GM21723 (cell line): ENCODE data around the gene C19orf25.
A peak's percentile ranks its signal among the peaks of the same experiment; 100 is the strongest.
"Not testable (repeated sequence)": the region's sequence is repeated elsewhere in the genome, so short reads cannot be mapped to it uniquely, and the experiment has no call there.

Experiments
- ATAC-seq: cut with Tn5 transposase; IDR thresholded peaks from one replicate; pipeline ENCODE4 v1.9.1; 2021; ENCODE audit warnings: mild to moderate bottlenecking, moderate library complexity; ENCODE audit not compliant: unreplicated experiment

C19orf25 gene

DNA sequence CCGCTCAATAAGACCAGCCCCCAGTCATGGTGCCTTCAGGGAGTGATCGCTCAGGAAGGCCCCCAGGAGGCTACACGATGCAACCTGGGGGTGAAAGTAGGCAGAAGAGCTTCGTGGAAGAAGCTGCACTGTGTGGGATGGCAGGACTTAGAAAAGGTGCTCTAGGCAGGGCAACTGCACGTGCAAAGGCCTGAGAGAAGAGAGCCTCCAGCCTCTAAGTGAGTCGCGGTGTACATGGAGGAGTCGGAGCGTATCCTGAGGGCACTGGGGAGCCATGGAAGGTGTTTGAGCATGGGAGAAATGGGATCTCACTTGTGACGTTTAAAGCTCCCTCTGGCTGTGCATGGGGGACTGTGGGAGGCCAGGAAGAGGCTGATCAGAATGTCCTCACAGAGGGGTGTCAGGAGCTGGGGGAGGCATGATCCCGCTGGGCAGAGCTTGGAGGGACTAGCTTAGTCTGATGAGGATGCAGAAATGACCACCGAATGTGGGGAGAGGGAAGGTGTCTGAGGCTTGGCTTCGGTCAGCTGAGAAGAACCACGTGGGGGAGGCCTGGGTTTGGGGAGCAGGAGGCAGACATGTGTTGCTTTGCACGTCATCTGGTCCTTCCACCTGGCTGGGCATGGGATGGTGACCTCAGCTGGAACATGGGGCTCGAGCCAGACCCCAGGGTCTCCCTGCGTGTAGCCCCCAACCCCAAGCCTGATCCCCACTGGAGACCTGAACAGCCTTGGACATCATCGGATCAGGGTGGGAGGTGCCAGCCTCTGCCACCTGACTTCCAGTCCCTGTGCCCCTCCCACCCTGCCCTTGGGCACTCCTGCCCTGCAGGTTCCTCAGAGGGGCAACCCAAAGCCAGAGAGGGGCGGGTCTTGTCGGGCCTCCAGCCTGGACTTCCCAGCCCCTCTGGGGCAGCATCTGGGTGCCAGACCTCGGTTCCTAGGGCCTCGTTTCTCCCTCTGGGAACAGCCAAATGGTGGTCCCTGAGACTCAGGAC, 28.0 kb downstream of the C19orf25 start:
- no peak for ATAC-seq

DNA sequence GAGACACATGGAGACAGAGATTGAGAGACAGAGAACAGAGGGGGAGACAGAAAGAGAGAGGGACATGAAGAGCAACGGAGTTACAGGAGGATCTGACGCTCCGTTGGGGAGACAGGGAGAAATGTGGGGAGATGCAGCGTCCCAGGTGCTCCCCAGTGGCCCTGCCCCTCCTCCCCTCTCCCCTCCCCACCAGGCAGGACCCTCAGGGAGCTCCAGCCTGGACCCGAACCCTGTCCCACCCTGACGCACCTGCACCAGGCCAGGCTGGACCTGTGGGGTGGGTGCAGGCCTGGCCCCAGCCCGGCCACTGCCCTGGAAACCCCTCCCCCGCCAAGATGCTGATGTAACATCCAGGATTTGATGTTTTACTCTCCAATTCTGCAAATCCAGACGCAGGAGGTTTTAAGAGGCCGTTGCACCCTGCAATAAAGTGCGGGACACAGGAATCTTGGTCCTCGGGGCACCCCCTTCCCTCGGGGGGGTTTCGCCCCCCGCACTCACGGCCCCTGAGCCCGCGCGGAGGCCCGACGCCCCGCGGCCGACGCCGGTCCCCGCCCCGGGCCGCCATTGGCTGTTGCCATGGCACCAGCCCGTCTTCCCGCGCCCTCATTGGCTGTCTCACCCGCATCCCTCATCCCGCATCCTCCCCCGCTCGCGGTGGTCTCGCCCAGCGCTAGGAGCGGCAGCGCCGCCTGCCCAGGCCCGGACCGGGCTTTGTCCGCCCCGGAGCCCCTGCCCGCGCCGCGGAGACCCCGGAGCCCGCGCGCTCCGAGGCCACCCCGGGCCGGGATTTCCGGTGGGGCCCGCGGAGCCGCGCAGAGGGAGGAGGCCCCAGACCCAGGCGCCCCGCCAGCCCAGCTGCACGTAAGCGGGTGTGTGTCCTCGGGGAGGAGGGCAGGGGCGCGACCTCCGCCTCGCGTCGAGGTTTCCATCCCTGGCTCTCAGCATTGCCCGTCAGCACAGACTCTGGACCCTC, 29.3 kb downstream of the C19orf25 start, which contains the start of gene APC2:
Gene APC2 (plus strand): TSS at position 655 of the 976 bp plus-strand sequence. CDS start 2,881 bp downstream, outside the sequence.
- ATAC-seq = no peak

DNA sequence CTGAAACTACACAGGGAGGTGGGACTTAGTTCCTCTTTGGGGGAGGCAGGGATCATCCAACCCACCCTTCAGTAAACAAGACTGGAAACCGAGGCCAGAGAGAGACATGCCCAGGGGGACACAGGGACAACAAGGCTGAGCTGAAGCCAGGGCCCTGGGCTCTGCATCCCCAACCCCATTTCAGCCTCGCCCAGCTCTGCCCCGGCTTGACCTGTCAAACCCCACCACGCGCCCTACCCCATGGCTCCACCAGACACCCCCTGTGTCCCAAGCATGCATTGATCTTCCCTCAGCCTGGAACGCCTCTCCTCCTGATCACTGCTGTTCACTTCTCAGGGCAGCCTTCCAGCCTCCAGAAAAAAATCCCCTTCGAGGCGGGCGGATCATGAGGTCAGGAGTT, 31.1 kb downstream of the C19orf25 start:
- ATAC-seq = no peak

DNA sequence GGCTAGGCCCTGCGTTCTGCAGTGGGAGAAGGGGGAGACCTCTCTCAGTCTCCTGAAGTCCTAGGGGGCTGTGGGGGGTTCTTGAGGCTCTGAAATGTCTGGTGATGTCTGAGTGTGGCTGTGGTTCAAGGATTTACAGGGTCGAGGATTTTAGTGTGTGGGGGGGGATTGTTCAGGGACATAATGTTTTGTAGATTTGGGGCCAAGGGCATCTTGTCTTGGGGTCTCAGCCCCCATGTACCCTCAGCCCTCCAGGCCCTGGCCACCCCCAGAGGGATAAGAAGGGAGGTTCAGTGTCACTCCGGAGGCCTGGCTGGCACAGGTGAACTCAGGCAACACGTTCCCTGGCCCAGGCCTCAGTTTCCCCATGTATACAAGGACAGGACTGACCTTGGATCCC, 31.5 kb downstream of the C19orf25 start:
- no peak for ATAC-seq

DNA sequence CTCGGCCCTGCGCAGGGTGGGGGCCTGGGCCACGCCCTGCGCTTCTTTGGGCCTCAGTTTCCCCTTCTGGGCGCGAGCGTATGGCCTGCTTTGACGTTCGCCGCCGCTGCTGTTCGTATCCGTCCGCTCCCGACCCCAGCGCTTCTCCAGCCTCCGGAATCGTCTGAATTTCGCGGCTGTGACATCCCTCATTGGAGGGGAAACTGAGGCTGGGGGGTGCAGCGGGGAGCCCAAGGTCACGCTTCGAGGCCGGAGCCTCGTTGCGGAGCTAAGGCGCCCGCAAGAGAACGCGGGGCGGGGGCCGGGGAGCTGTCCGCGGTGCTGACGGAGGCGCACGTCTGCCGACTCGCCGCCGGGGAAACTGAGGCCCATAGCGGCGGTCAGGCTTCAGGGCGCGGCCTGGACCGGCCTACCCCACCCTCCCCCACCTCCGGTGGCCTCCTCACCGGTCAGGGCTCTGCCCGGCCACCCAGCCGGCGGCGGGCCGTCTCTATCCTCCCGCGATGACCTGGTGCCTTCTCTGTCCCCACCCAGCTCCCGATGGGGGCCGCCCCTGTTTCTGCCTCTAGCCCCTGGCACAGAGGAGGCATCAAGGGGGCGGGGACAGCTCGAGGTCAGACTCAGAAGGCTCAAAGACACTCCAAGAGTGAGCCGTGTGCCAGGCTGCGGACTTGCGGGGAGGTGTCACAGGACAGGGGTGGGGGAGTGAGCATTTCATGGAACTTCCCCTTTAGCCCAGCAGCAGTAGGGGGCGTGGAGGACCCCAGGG, 32.1 kb downstream of the C19orf25 start:
- no peak for ATAC-seq

DNA sequence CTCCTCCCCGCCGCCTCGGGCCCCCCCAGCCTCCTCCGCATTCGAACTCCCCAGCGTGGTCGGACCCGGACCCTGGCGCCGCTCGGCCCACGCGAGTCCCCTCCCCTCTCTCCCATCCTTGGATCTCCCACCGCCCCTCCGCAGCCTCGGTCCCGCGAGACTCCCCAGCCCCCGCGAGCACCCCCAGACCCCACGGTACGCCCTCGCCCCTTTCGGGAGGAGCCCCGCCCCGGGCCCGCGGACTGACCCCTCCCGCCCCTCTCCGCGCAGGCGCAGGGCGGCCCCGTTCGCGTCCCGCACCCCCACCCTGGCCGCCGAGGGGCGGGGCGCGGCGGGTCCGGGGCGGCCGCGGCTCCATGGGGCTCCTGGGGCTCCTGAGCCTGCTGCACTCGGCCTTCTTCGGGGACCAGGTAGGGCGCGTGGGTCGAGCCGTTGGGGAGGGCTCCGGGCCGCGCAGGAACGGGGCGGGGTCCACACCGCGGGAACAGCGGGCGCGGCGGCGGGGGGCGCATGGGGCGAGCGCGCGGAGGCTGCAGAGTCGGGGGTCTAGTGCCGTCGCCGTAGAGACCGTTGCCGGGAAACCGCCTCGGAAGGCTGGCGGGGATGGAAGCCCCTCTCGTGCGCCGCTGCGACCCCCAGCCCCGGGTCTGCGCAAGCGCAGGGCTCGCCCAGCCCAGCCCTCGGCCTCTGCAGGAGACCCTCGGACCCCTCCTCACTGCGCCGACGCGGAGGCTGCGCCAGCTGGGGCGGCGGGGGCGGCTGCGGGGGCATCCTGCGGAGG, 32.9 kb downstream of the C19orf25 start:
- ATAC-seq = no peak

DNA sequence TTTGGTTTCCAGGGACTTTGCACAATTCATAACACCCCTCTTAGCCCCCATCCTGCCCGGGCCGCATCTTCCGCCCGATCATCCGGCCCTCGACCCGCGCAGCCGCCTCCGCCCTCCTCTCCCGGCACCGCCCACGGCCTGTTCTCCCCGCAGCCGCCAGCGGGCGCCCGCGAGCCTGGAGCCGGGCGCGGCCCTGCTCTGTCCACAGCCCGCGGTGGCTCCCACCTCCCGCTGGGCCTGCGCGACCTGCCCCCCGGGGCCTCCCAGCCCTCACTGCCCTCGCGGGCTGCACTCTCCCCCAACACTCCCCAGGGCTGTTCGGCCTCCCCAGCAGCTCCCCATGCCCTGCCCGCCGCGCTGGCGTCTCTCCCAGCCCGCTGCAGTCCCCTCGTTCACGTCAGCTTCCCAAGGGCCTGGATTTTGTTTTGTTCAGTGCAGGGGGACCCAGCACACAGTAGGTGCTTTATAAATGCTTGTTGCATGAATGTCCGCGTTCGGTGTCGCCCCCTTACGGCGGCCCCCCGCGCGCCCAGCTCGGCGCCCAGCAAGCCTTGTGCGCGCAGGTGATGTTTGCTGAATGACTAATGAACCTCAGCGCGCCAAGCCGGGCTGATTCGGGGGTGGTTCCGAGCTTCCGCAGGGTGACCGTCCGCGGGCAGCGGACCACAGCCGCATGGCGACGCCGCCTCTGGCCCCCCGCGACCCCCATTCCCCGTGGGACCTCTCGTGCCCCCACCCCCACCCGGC, 33.7 kb downstream of the C19orf25 start:
- ATAC-seq = peak; percentile 71

DNA sequence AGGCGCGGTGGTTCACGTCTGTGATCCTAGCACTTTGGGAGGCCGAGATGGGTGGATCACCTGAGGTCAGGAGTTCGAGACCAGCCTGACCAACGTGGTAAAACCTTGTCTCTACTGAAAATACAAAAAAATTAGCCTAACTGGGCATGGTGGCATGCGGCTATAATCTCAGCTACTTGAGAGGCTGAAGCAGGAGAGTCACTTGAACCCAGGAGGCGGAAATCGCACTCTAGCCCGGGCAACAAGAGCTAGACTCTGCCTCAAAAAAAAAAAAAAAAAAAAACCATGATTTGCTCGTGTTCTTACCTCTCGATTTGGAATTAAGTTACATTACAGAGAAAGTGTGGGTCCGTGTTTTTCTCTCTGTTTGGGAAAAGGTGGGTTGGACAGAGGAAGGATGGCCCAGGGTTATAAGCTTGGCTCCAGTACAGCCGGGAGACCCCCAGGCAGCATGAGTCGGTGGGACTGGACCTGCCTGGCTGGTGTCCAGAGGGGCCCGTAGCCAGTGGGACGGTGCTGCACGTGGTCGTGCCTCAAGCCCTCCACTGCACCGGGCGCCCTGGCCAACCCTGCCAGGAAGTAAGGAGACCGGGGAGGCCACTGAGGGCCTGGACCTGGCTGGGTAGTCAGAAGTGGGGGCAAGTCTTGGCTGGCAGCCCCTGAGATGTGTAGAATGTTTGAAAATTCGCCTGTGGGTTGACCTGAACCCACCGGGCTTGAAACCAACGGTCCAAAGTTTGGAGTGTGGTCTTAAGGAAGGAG, 37.2 kb downstream of the C19orf25 start:
- no peak for ATAC-seq

DNA sequence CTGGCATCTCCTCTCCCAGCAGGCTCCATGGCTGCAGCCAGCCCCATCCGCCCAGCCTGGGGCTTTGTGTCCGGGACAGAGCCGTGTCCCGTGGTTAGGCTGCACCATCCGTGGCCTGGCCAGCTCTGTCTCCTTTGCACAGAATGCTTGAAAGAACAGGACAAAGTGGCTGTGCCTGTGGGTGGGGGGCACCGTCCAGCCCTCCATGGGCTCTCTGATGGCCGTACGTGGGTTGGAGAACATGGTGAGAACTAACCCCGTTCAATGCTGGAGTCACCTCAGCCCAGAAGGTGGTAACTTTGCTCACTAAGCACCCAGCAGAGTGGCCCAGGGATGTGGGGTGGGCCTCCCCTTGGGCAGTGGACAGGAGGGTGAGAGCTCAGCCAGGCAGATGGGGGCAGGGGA, 38.0 kb downstream of the C19orf25 start:
- no peak for ATAC-seq

DNA sequence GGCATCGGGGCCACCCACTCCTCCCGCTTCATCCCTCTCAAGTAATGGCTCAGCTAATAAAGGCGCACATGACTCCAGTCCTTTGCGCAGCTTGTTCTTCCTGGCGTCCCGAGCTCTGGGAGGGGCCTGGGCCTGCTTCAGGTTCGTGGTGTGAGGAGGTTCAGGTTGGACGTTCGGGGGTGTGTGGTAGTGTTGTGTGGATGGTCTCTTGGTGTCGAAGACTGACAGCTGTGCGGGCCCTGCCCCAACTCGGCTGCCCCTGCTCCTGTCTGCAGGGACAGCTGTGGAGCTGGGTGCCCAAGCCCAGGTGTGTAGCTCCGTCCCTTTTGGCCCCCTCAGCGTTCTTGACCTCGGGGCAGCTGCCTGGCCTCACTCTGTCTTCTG, 38.6 kb downstream of the C19orf25 start:
- no peak for ATAC-seq

DNA sequence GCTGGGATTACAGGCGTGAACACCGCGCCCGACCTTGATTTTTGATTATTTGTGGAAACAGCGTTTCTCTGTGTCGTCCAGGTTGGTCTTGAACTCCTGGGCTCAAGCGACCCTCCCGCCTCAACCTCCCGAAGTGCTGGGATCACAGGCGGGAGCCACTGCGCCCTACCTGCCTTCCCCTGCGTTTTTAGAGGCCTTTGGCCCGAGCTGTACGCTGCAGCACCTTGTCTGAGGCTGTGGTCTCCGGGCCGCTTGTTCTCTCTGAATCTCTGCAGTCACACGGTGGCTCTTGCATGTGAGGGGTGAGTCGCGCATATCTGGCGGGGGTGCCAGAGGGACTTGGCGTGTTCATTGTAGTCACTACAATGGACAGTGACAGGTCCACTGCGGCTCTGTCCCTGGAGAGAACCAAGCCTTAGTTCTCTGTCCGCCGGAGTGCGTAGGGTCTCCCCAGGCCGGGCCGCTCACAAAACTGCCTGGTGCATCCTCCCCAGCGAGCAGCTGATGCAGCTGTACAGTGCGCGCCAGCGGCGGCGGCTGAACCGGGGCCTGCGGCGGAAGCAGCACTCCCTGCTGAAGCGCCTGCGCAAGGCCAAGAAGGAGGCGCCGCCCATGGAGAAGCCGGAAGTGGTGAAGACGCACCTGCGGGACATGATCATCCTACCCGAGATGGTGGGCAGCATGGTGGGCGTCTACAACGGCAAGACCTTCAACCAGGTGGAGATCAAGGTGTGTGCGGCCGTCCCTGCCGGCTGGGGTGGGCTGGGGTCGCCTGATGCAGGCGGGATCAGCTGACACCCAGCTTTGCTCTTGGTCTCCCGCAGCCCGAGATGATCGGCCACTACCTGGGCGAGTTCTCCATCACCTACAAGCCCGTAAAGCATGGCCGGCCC, 39.2 kb downstream of the C19orf25 start:
- ATAC-seq = not testable (repeated sequence)

DNA sequence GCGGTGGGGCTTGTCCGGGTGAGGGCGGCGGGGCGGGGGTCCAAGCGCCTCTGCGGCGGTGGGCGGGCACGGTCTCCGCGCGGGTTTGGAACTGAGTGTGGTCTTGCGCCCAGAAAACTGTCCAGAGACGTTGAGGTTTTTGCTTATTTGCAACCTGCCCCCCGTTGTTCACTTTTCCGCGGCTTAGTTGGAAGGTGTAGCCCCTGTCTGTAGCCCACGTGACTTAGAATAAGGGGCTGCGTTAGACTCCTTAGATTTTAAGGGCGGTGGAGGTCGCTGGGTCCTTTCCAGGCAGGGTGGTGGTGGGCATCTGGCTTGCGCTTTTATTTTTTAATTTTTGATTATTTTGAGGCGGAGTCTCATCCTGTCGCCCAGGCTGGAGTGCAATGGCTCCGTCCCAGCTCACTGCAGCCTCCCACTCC, 40.1 kb downstream of the C19orf25 start:
- ATAC-seq = no peak

DNA sequence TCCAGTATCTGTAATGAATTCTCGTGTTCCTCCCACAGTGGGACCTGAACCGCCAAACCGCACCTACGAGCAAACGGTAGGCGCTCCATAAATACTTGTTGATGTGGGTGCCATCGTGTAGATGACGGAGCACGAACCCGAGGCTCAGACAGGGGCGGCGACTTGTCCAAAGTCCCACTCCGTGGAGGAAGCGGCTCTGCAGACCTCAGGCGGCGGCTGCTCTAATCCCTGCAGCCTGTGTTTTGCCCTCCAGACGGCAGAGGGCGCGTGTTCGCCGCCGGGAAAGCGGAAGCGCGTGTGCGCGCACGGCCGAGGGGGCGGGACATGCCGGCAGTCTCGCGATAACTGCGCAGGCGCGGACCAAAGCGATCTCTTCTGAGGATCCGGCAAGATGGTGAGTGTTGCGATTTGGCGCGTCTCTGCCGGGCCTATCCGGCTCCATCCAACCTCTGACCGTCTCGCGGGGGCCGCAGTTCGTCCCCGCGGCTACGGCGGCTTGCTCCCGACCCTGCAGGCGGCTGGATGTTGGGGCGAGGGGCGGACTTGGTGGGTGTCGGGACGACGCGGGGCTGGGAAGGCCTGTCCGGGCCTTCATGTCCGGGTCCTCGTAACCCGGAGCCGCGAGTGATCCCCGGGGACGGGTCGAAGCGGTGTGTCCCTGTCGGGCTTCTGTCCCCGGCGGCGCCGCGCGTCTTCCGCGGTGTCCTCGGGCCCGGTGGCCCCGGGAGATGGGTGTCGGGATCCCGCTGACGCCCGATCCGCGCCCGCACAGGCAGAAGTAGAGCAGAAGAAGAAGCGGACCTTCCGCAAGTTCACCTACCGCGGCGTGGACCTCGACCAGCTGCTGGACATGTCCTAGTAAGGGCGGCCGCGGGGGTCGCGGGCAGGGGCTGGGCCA, 40.7 kb downstream of the C19orf25 start, which contains the start of gene RPS15:
Gene RPS15 (plus strand): TSS at position 362 of the 898 bp plus-strand sequence. CDS start 30 bp downstream, at position 392.
- peak; percentile 79 for ATAC-seq

DNA sequence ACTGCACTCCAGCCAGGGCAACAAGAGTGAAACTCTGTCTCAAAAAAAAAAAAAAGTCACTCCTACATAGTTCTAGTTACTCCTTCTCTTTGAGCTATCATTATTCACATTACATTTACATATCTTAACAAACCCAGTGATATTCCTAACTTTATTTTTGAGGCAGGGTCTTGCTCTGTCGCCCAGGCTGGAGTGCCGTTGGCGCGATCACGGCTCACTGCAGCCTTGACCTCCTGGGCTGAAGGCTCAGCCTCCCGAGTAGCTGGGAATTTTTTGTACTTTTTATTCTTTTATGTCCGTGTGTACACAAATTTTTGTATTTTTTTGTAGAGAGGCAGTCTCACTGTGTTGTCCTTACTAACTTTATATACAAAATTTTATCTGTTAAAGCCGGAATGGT, 41.4 kb downstream of the C19orf25 start:
- ATAC-seq = no peak

DNA sequence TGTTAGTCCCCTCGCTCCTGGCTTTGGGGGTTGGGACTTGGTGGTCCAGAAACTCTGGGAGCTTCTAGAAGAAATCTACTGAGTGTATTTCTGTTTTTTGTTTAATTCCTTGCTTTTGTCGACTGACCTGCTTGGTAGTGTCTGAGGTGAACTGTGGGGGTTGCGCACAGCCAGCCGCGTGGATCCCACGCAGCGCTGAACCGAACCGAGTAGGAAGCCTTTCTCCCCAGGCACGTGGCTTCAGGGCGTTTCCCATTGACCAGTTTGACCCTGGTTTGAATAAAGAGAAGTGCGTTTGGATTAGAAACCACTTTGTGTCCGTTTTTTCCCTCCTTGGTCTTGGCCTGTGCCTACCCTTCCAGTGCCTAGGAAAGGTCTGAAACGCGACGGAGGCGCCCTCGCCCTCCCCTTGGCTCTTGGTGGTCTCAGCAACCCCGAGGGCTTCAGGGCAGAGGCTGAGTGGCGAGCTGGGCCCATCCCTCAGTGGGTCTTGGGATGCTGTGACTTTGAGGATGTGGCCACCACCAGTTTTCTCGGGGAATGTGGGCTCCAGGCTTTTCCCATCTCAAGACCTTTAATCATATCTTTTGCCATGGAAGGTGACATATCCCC, 43.5 kb downstream of the C19orf25 start:
- ATAC-seq = no peak

DNA sequence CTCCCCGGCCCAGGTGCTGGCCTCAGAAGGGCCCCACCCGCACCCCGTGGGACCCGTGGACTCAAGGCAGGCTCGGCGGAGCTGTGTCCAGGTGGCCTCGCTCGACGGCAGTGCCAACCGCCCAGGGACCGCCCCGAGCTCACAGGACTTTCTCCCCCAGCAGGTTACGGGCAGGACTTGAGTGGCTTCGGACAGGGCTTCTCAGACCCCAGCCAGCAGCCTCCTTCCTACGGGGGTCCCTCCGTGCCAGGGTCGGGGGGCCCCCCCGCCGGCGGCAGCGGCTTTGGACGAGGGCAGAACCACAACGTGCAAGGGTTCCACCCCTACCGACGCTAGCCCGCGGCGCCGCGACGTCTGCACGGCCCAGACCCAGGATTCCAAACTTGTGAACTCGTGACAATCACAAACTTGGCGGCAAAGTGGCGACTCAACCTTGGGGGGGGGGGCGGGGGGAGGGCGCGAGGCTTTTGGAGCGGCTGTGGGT, 44.4 kb downstream of the C19orf25 start:
- no peak for ATAC-seq
